GM12878 (cell line): ENCODE data around the gene BLOC1S4. TPM values are rescaled to one million over a fixed set of nuclear protein-coding genes. Genes with fewer than 3 reads are reported as not detected.

ENCODE experiments used
- ATAC-seq: fragments of 200-7000 bp; cut with Tn5 transposase; 3 replicates; pipeline ENCODE4 v1.9.1; 2020; ENCODE audit warnings: mild to moderate bottlenecking, moderate library complexity
- BruUV-seq: library from RNA; stranded (reverse); fragments of 400-500 nt; replicated peaks from 2 replicates; lab custom pipeline; 2021; lab: Mats Ljungman, UMichigan
- CTCF ChIA-PET: fragments of 300-600 bp; sonication (Branson Sonifier 250); formaldehyde crosslinking; extraction: SDS; loops from one replicate; lab custom pipeline; 2021; ENCODE audit warnings: inconsistent platforms; lab: Yijun Ruan, JAX
- POLR2A ChIA-PET: fragments of 350-600 bp; formaldehyde crosslinking; extraction: SDS; loops from one replicate; lab custom pipeline; 2021; ENCODE audit warnings: inconsistent platforms; lab: Charles Lee
- RAD21 ChIA-PET: fragments of 300-600 bp; sonication (Branson Sonifier 250); formaldehyde crosslinking; loops from one replicate; lab custom pipeline; 2023; ENCODE audit warnings: antibody characterized with exemption; ENCODE audit not compliant: unreplicated experiment; lab: Charles Lee
- SMC1A ChIA-PET: fragments of 300-600 bp; sonication (Branson Sonifier 250); formaldehyde crosslinking; loops from one replicate; lab custom pipeline; 2023; ENCODE audit not compliant: unreplicated experiment, uncharacterized antibody; lab: Charles Lee
- DNase-seq: peaks from one replicate; pipeline ENCODE4 v3.0.0-alpha.2; 2011; ENCODE audit warnings: low read depth, low spot score
- FAIRE-seq: peaks from 3 replicates; lab custom pipeline; 2011; peaks lifted over from hg19 to GRCh38; lab: Jason Lieb, UNC
- H2AFZ ChIP-seq: 2 replicates; pipeline ENCODE4 v1.6.0; 2011; ENCODE audit warnings: low read depth, low read length, control low read depth; ENCODE audit not compliant: control insufficient read depth
- H3K27ac ChIP-seq: 2 replicates; pipeline ENCODE4 v1.5.1; 2011; ENCODE audit warnings: control low read depth; ENCODE audit not compliant: control insufficient read depth, insufficient read depth
- H3K27me3 ChIP-seq, 2 experiments: replicated peaks in 1 of 2; 2 replicates each; pipeline versions ENCODE4 v1.6.0 to v1.6.1; 2011; ENCODE audit warnings: low read length in 1 of 2; ENCODE audit not compliant: control insufficient read depth in 2 of 2, insufficient read depth in 2 of 2
- H3K36me3 ChIP-seq, 2 experiments: 2 replicates each; pipeline ENCODE4 v1.5.1; 2011; ENCODE audit warnings: low read length in 1 of 2; ENCODE audit not compliant: control insufficient read depth in 2 of 2, insufficient read depth in 2 of 2
- H3K4me1 ChIP-seq: 2 replicates; pipeline ENCODE4 v1.6.1; 2011; ENCODE audit warnings: mild to moderate bottlenecking, low read length, moderate library complexity, mixed read lengths; ENCODE audit not compliant: control insufficient read depth, insufficient read depth
- H3K4me2 ChIP-seq: 2 replicates; pipeline ENCODE4 v1.6.0; 2011; ENCODE audit warnings: control low read depth; ENCODE audit not compliant: control insufficient read depth, insufficient read depth
- H3K4me3 ChIP-seq: fragments of 200-600 bp; sonication (generic); 2 replicates; pipeline ENCODE4 v1.5.1; 2016
- H3K79me2 ChIP-seq: 2 replicates; pipeline ENCODE4 v1.6.0; 2011; ENCODE audit warnings: low read length; ENCODE audit not compliant: control insufficient read depth, insufficient read depth
- H3K9ac ChIP-seq: 2 replicates; pipeline ENCODE4 v1.8.0; 2011; ENCODE audit warnings: low read length, control low read depth, mixed read lengths; ENCODE audit not compliant: control insufficient read depth, insufficient read depth
- H3K9me3 ChIP-seq: replicated peaks from 3 replicates; pipeline ENCODE4 v1.5.1; 2011; ENCODE audit warnings: mild to moderate bottlenecking, low read length; ENCODE audit not compliant: control insufficient read depth, insufficient read depth
- H4K20me1 ChIP-seq: 2 replicates; pipeline ENCODE4 v1.6.0; 2011; ENCODE audit not compliant: control insufficient read depth, insufficient read depth
- CEBPZ ChIP-seq: fragments of 150-350 bp; IDR thresholded peaks from 2 replicates; pipeline ENCODE4 v1.6.1; 2016; ENCODE audit warnings: low read depth, low read length
- GATAD2B ChIP-seq: fragments of 450-650 bp; conservative IDR thresholded peaks from 2 replicates; pipeline ENCODE4 v1.6.1; 2017; ENCODE audit warnings: low read depth, mild to moderate bottlenecking, moderate library complexity
- HDGF ChIP-seq: fragments of 450-650 bp; IDR thresholded peaks from 2 replicates; pipeline ENCODE4 v1.6.1; 2016; ENCODE audit warnings: antibody characterized with exemption
- LARP7 ChIP-seq: fragments of 450-650 bp; IDR thresholded peaks from 2 replicates; pipeline ENCODE4 v1.6.1; 2017; ENCODE audit warnings: mild to moderate bottlenecking
- MYB ChIP-seq: fragments of 150-350 bp; IDR thresholded peaks from 2 replicates; pipeline ENCODE4 v1.6.1; 2014; ENCODE audit warnings: mild to moderate bottlenecking, low read depth, low read length, borderline replicate concordance
- RAD21 ChIP-seq: IDR thresholded peaks from 2 replicates; pipeline ENCODE4 v1.6.1; 2011; ENCODE audit warnings: mild to moderate bottlenecking, low read depth, low read length, moderate library complexity; ENCODE audit not compliant: insufficient read depth
- SMARCA5 ChIP-seq: fragments of 450-650 bp; IDR thresholded peaks from 2 replicates; pipeline ENCODE4 v1.6.1; 2017; ENCODE audit warnings: mild to moderate bottlenecking
- SUZ12 ChIP-seq: fragments of 200-600 bp; sonication (generic); IDR thresholded peaks from one replicate; pipeline ENCODE4 v1.6.1; 2018; ENCODE audit warnings: antibody characterized with exemption, mild to moderate bottlenecking; ENCODE audit not compliant: unreplicated experiment
- YY1 ChIP-seq: IDR thresholded peaks from 2 replicates; pipeline ENCODE4 v1.6.1; 2011; ENCODE audit warnings: low read depth, mild to moderate bottlenecking, low read length
- ZNF384 ChIP-seq: IDR thresholded peaks from 2 replicates; pipeline ENCODE4 v1.6.1; 2012; ENCODE audit warnings: low read depth, mild to moderate bottlenecking, low read length, improper control_type of control experiment, borderline replicate concordance
- ZNF592 ChIP-seq: fragments of 450-650 bp; IDR thresholded peaks from 2 replicates; pipeline ENCODE4 v1.6.1; 2017; ENCODE audit warnings: mild to moderate bottlenecking, moderate library complexity
- WGBS: methylation state at CpG from one replicate; pipeline ENCODE4 v1.1.6; 2016; ENCODE audit warnings: low lambda C conversion rate; ENCODE audit not compliant: insufficient replicate concordance, insufficient coverage; ENCODE audit errors: missing lambda C conversion rate; 5-methylcytosine and 5-hydroxymethylcytosine counted together
- in situ Hi-C: fragments of 300-500 bp; cut with MboI; formaldehyde crosslinking; loops from 9 replicates; pipeline ENCODE4 v1.14.3; 2018; ENCODE audit warnings: mixed read lengths
- intact Hi-C: fragments of 100-400 bp; cut with micrococcal nuclease; formaldehyde crosslinking; loops from one replicate; pipeline ENCODE4 v1.14.2; 2022; ENCODE audit not compliant: unreplicated experiment
- polyA plus RNA-seq, 11 experiments: library from polyadenylated mRNA; depleted of rRNA in 4 of 11; unstranded in 6 of 11; stranded (reverse) in 5 of 11; fragments of >200 nt; fragmentation: Nextera tagmentation in 4 of 11; fragmentation: Illumina TruSeq in 1 of 11; extraction: Ambion mirVana in 4 of 11; extraction: Trizol in 1 of 11; gene quantifications; 1 replicate in 1 of 11; 2 replicates in 10 of 11; pipeline versions ENCODE4 v1.2.1 to v1.2.3, GENCODE V29; 2011 to 2016; ENCODE audit warnings: inconsistent platforms in 2 of 11, missing spikeins in 2 of 11, low read depth in 1 of 11
- total RNA-seq, 4 experiments: library from RNA; depleted of rRNA in 3 of 4; stranded (reverse); fragments of >200 nt in 3 of 4; fragmentation: Illumina TruSeq in 1 of 4; extraction: Trizol in 1 of 4; gene quantifications; 2 replicates each; pipeline versions ENCODE4 v1.2.1 to v1.2.3, GENCODE V29; 2013 to 2021
- TF ChIP-seq, protein P1 (sequence below): IDR thresholded peaks from 2 replicates; pipeline ENCODE4 v1.6.1; 2012; ENCODE audit warnings: improper control_type of control experiment, low read depth, low read length; ENCODE audit not compliant: insufficient replicate concordance

Gene BLOC1S4
- total and polyA plus RNA-seq, 10 of the 15 experiments (the other 5 are each of a cell fraction or from before 2014, with no cell fraction given), result 2.7 to 23.8 (median 9.5) TPM

GRCh38 chr4:6692806-6693205, 23.2 kb upstream of the BLOC1S4 start:
- no peak for TF ChIP-seq RAD21
- no peak for TF ChIP-seq SMARCA5
- TF ChIP-seq, protein P1, sequence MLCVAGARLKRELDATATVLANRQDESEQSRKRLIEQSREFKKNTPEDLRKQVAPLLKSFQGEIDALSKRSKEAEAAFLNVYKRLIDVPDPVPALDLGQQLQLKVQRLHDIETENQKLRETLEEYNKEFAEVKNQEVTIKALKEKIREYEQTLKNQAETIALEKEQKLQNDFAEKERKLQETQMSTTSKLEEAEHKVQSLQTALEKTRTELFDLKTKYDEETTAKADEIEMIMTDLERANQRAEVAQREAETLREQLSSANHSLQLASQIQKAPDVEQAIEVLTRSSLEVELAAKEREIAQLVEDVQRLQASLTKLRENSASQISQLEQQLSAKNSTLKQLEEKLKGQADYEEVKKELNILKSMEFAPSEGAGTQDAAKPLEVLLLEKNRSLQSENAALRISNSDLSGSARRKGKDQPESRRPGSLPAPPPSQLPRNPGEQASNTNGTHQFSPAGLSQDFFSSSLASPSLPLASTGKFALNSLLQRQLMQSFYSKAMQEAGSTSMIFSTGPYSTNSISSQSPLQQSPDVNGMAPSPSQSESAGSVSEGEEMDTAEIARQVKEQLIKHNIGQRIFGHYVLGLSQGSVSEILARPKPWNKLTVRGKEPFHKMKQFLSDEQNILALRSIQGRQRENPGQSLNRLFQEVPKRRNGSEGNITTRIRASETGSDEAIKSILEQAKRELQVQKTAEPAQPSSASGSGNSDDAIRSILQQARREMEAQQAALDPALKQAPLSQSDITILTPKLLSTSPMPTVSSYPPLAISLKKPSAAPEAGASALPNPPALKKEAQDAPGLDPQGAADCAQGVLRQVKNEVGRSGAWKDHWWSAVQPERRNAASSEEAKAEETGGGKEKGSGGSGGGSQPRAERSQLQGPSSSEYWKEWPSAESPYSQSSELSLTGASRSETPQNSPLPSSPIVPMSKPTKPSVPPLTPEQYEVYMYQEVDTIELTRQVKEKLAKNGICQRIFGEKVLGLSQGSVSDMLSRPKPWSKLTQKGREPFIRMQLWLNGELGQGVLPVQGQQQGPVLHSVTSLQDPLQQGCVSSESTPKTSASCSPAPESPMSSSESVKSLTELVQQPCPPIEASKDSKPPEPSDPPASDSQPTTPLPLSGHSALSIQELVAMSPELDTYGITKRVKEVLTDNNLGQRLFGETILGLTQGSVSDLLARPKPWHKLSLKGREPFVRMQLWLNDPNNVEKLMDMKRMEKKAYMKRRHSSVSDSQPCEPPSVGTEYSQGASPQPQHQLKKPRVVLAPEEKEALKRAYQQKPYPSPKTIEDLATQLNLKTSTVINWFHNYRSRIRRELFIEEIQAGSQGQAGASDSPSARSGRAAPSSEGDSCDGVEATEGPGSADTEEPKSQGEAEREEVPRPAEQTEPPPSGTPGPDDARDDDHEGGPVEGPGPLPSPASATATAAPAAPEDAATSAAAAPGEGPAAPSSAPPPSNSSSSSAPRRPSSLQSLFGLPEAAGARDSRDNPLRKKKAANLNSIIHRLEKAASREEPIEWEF, result no peak
- TF ChIP-seq YY1, result no peak
- no peak for TF ChIP-seq ZNF592
- TF ChIP-seq MYB, result no peak
- no peak for TF ChIP-seq SUZ12
- no peak for TF ChIP-seq GATAD2B
- no peak for TF ChIP-seq ZNF384
- TF ChIP-seq HDGF, result no peak
- no peak for TF ChIP-seq LARP7
- no peak for TF ChIP-seq CEBPZ
- H3K9ac ChIP-seq, result no peak overlapping the region
- H4K20me1 ChIP-seq, result no peaks in the 10 kb centered on the region
- H3K79me2 ChIP-seq, result no peaks in the 10 kb centered on the region
- DNase-seq (no peak), FAIRE-seq (no peak), ATAC-seq (no peak)
- H3K4me1 ChIP-seq, result peaks cover 16% of the 10 kb centered on the region
- ChIA-PET POLR2A (no interaction called here), SMC1A (no interaction called here), CTCF (no interaction called here), RAD21 (no interaction called here)
- 44% methylated on average over 3 of the region's 3 CpGs for WGBS
- intact Hi-C loops, result no loop called here
- no peak overlapping the region for H3K27ac ChIP-seq
- no peaks in the 10 kb centered on the region for H3K36me3 ChIP-seq
- no TSS peak for BruUV-seq
- no peaks in the 10 kb centered on the region for H3K9me3 ChIP-seq
- H2AFZ ChIP-seq, result no peak overlapping the region
- in situ Hi-C loops, result no loop called here
- no peak overlapping the region for H3K4me3 ChIP-seq
- no peaks in the 10 kb centered on the region for H3K27me3 ChIP-seq
- no peak overlapping the region for H3K4me2 ChIP-seq
